ENCODE data around the gene GRIK5.

The GRIK5 gene

DNA sequence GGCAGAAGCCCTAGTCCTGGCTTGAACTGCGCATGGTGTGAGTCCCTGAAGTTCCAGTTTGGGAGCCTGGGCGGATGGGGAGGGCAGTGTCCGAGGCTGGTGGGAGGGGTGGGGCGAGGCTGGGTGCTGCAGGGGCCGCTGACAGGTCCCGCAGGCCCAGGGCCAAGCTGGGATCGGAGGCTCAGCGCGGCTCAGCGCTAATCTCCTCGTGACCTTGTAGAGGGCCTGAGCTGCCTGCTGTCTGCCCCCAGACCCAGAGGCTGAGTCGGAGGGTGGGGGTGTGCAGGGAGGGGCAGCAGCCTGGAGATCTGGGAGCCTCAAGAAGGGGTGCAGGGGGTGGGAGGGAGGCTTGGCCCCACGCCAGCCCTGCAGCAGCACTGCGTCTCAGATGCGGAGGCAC, 79.0 kb downstream of the GRIK5 start:
- TF ChIP-seq POLR2AphosphoS5 (IDR thresholded peaks at IDR 0.05; ENCODE audit: low read depth, low read length) (no peak), POLR2A (IDR thresholded peaks at IDR 0.05; ENCODE audit: low read depth, low read length) (no peak), TAF1 (IDR thresholded peaks at IDR 0.05; ENCODE audit: borderline replicate concordance, low read depth, low read length) (no peak)
- DNase-seq (ENCODE audit: insufficient read length) (no peak), FAIRE-seq (no peak)

DNA sequence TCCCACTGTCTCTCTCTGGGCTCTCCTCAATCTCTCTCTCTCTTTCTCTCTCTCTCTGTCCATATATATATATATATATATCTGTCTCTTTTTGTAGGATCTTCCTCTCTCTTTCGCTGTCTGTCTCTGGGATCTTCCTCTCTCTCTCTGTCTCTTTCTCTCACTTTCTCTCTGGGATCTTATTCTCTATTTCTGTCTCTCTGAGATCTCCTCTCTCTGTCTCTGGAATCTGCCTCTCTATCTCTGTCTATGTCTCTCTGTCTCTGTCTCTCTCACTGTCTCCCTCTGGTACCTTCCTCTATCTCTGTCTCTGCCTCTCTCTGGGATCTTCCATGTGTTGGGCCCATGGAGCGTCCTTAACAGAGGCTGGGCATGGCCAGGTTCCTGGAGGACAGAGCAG, 79.4 kb downstream of the GRIK5 start:
- no peak for FAIRE-seq
- DNase-seq (ENCODE audit: insufficient read length), result no peak

GRCh38 chr19:41990028-41990427, 80.0 kb downstream of the GRIK5 start:
- FAIRE-seq, result no peak
- TF ChIP-seq POLR2AphosphoS5 (IDR thresholded peaks at IDR 0.05; ENCODE audit: low read depth, low read length) (no peak), TAF1 (IDR thresholded peaks at IDR 0.05; ENCODE audit: borderline replicate concordance, low read depth, low read length) (no peak), POLR2A (IDR thresholded peaks at IDR 0.05; ENCODE audit: low read depth, low read length) (no peak)
- DNase-seq (ENCODE audit: insufficient read length), result no peak

More for the DNA sequence above, 79.4 kb downstream of the GRIK5 start:
- no peak for TF ChIP-seq TAF1 (IDR thresholded peaks at IDR 0.05; ENCODE audit: borderline replicate concordance, low read depth, low read length)
- TF ChIP-seq POLR2A (IDR thresholded peaks at IDR 0.05; ENCODE audit: low read depth, low read length), result no peak
- TF ChIP-seq POLR2AphosphoS5 (IDR thresholded peaks at IDR 0.05; ENCODE audit: low read depth, low read length), result no peak

- no peak for FAIRE-seq
- TF ChIP-seq POLR2AphosphoS5 (IDR thresholded peaks at IDR 0.05; ENCODE audit: low read depth, low read length) (no peak), POLR2A (IDR thresholded peaks at IDR 0.05; ENCODE audit: low read depth, low read length) (no peak)
- DNase-seq (ENCODE audit: insufficient read length), result no peak
Observed at GRCh38 chr19:41988947-41989346, 81.1 kb downstream of the GRIK5 start.

DNA sequence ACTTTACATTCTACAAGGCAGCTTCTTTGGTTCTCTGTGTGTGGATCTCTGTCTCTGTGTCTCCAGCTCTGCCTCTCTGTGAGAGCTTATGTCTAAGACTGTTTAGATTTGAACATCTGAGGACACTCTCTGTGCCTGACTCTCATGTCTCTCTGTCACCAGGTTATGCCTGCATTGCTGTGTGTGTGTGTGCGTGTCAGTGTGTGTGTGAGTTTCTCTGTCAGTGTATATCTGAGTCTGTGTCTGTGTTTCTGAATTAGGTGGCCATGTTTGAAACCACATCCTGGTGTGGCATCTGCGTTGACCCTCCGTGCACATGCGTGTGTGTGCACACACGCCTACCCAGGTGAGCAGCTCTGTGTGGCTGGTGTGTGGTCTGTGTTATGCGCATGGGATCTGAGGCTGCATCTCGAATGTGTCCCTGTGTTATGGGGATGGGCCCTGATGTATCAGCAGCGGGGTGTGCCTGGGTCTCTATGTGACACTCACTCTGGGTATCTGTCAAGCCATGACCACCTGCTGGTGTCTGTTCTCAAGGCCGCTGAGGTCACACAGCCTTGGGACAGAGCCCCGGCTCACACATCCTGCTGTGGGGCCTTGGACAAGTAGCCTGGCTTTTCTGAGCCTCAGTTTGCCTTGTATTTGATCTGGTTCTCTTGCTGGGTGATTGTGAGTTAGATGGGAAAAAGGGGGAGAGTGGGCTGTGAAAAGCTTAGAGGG, 82.7 kb downstream of the GRIK5 start:
- FAIRE-seq (no peak), DNase-seq (ENCODE audit: insufficient read length) (no peak)
- TF ChIP-seq POLR2A (IDR thresholded peaks at IDR 0.05; ENCODE audit: low read depth, low read length) (no peak), TAF1 (IDR thresholded peaks at IDR 0.05; ENCODE audit: borderline replicate concordance, low read depth, low read length) (no peak), POLR2AphosphoS5 (IDR thresholded peaks at IDR 0.05; ENCODE audit: low read depth, low read length) (no peak)

DNA sequence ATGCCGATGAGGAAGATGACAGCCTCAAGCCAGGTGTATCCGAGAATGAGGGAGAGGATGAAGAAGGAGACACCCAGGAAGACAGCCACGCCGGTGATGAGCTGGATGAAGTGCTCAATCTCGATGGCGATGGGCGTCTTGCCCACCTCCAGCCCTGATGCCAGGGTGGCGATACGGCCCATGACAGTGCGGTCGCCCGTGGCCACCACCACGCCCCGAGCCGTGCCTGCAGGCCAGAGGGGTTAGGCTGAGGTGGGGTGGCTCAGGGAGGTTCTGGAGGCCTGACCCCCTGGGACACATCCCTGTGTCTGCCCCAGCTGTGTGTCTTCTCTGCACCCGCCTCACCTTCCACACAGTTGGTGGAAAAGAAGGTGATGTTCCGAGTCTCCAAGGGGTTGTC, 85.0 kb downstream of the GRIK5 start:
- TF ChIP-seq POLR2A (IDR thresholded peaks at IDR 0.05; ENCODE audit: low read depth, low read length) (no peak), TAF1 (IDR thresholded peaks at IDR 0.05; ENCODE audit: borderline replicate concordance, low read depth, low read length) (no peak), POLR2AphosphoS5 (IDR thresholded peaks at IDR 0.05; ENCODE audit: low read depth, low read length) (no peak)
- FAIRE-seq (no peak), DNase-seq (ENCODE audit: insufficient read length) (no peak)

- TF ChIP-seq POLR2A (IDR thresholded peaks at IDR 0.05; ENCODE audit: low read depth, low read length) (no peak), TAF1 (IDR thresholded peaks at IDR 0.05; ENCODE audit: borderline replicate concordance, low read depth, low read length) (no peak), POLR2AphosphoS5 (IDR thresholded peaks at IDR 0.05; ENCODE audit: low read depth, low read length) (no peak)
- DNase-seq (ENCODE audit: insufficient read length) (no peak), FAIRE-seq (no peak)
Observed at GRCh38 chr19:41981724-41982123, 88.3 kb downstream of the GRIK5 start.

- TF ChIP-seq TAF1 (IDR thresholded peaks at IDR 0.05; ENCODE audit: borderline replicate concordance, low read depth, low read length) (no peak), POLR2AphosphoS5 (IDR thresholded peaks at IDR 0.05; ENCODE audit: low read depth, low read length) (no peak), POLR2A (IDR thresholded peaks at IDR 0.05; ENCODE audit: low read depth, low read length) (no peak)
- DNase-seq (ENCODE audit: insufficient read length), result no peak
- FAIRE-seq, result no peak
Observed at GRCh38 chr19:41978470-41978869, 91.5 kb downstream of the GRIK5 start.

DNA sequence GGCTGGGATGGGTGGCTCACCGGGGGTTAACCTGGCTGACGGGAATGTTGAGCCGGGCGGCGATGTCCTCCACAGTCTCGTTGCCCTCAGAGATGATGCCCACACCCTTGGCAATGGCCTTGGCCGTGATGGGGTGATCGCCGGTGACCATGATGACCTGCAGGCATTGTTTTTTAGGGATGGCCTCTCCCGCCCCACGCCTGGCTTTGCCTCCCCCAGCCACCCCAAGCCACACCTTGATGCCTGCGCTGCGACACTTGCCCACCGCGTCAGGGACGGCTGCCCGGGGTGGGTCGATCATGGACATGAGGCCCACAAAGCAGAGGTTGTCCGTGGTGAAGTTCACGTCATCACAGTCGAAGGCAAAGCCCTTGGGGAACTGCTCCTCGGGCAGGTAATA, 92.1 kb downstream of the GRIK5 start:
- TF ChIP-seq TAF1 (IDR thresholded peaks at IDR 0.05; ENCODE audit: borderline replicate concordance, low read depth, low read length), result no peak
- no peak for TF ChIP-seq POLR2A (IDR thresholded peaks at IDR 0.05; ENCODE audit: low read depth, low read length)
- no peak for TF ChIP-seq POLR2AphosphoS5 (IDR thresholded peaks at IDR 0.05; ENCODE audit: low read depth, low read length)
- FAIRE-seq (no peak), DNase-seq (ENCODE audit: insufficient read length) (no peak)

DNA sequence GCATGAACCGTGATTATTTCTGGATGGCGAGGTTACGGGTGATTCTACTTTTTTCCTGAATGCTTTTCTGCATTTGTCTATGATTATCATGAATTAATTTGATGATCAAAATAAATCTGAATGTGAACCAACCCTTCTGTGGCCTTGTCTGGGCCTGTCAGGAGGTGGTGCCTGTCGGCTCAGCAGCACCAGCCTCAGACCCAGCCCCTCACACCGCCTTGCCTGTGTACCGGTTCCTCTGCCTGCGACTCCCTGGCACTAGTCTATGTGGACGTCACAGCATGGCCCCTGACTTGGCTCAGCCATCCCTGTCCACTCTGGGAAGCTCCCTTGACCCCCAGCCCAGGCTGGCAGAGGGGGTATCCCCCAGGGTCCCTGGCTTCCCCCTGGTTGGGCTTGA, 95.4 kb downstream of the GRIK5 start:
- TF ChIP-seq POLR2AphosphoS5 (IDR thresholded peaks at IDR 0.05; ENCODE audit: low read depth, low read length) (no peak), TAF1 (IDR thresholded peaks at IDR 0.05; ENCODE audit: borderline replicate concordance, low read depth, low read length) (no peak), POLR2A (IDR thresholded peaks at IDR 0.05; ENCODE audit: low read depth, low read length) (no peak)
- no peak for FAIRE-seq

GRCh38 chr19:41971363-41971762, 98.6 kb downstream of the GRIK5 start:
- TF ChIP-seq TAF1 (IDR thresholded peaks at IDR 0.05; ENCODE audit: borderline replicate concordance, low read depth, low read length) (no peak), POLR2AphosphoS5 (IDR thresholded peaks at IDR 0.05; ENCODE audit: low read depth, low read length) (no peak), POLR2A (IDR thresholded peaks at IDR 0.05; ENCODE audit: low read depth, low read length) (no peak)
- FAIRE-seq (no peak), DNase-seq (ENCODE audit: insufficient read length) (no peak)

More for the DNA sequence above, 95.4 kb downstream of the GRIK5 start:
- DNase-seq (ENCODE audit: insufficient read length), result no peak

DNA sequence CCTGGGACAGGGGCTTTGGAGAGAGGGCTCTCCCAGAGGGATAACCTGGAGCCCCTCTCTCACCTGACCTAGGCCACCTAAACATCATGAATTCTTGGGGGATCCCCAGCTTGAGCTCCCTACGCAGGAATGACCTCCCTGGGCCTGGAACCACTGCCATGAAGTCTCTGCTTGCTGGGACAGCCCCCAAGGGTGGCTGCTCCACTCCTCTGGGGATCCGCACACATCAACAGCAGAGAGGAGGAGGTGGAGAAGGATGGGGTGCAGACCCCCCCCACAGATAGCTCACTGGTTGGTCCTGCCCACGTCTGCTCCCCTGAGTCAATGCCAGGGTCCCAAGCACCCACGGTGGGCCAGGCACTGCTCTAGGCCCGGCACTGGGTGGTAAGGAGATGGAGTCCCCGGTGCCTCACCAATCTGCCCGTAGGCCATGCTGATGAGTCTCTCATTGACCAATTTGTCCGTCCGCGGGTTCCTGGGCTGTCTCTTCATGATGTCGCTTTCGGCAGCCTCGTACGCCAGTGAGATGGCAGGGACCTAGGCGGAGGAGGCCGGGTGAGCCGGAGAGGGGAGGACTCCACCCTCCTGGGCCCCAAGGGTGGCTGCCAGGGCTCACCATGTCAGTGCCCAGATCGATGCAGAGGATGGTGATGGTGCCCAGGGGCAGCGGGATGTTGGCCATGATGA, 100.1 kb downstream of the GRIK5 start:
- FAIRE-seq (no peak), DNase-seq (ENCODE audit: insufficient read length) (no peak)
- no peak for TF ChIP-seq TAF1 (IDR thresholded peaks at IDR 0.05; ENCODE audit: borderline replicate concordance, low read depth, low read length)
- TF ChIP-seq POLR2AphosphoS5 (IDR thresholded peaks at IDR 0.05; ENCODE audit: low read depth, low read length), result no peak
- no peak for TF ChIP-seq POLR2A (IDR thresholded peaks at IDR 0.05; ENCODE audit: low read depth, low read length)
